H1 (cell line): ENCODE results near the gene SLC24A4. TPM values are rescaled to one million over a fixed set of nuclear protein-coding genes. Genes with fewer than 3 reads are reported as not detected.
A peak's percentile ranks its signal among the peaks of the same experiment; 100 is the strongest.

Source experiments
- CTCF ChIA-PET: fragments of 300-600 bp; sonication (Branson Sonifier 250); formaldehyde crosslinking; loops from one replicate; lab custom pipeline; 2021; ENCODE audit not compliant: partially characterized antibody; lab: Charles Lee
- POLR2A ChIA-PET: fragments of 300-600 bp; sonication (Branson Sonifier 250); formaldehyde crosslinking; loops from one replicate; lab custom pipeline; 2021; ENCODE audit warnings: inconsistent platforms; ENCODE audit not compliant: partially characterized antibody; lab: Charles Lee
- DNase-seq, 2 experiments: peaks; one replicate each; pipeline versions ENCODE4 v3.0.0 to v3.0.0-alpha.2; 2010 to 2022; ENCODE audit warnings: low spot score in 2 of 2, low read depth in 1 of 2, mixed read lengths in 1 of 2
- FAIRE-seq: peaks from 2 replicates; lab custom pipeline; 2011; peaks lifted over from hg19 to GRCh38; lab: Jason Lieb, UNC
- H2AFZ ChIP-seq: 2 replicates; pipeline ENCODE4 v1.8.1; 2012; ENCODE audit warnings: low read length, inconsistent platforms
- H2AK5ac ChIP-seq: 2 replicates; pipeline ENCODE4 v1.6.1; 2013; ENCODE audit warnings: low read depth, low read length
- H2BK120ac ChIP-seq: replicated peaks from 2 replicates; pipeline ENCODE3; 2013; ENCODE audit warnings: low read depth, low read length, inconsistent platforms
- H2BK12ac ChIP-seq: 2 replicates; pipeline ENCODE4 v1.6.1; 2013; ENCODE audit warnings: low read depth, low read length
- H2BK15ac ChIP-seq: 2 replicates; pipeline ENCODE4 v1.6.1; 2013; ENCODE audit warnings: low read length
- H2BK20ac ChIP-seq: 2 replicates; pipeline ENCODE4 v1.6.1; 2013; ENCODE audit warnings: low read length
- H2BK5ac ChIP-seq: 2 replicates; pipeline ENCODE4 v1.6.1; 2013; ENCODE audit warnings: low read depth, low read length
- H3K14ac ChIP-seq: 2 replicates; pipeline ENCODE4 v1.6.1; 2013; ENCODE audit warnings: inconsistent platforms; ENCODE audit not compliant: insufficient read length
- H3K18ac ChIP-seq: 2 replicates; pipeline ENCODE4 v1.6.1; 2013; ENCODE audit warnings: low read length; ENCODE audit errors: extremely low read depth
- H3K23ac ChIP-seq: 2 replicates; pipeline ENCODE4 v1.6.1; 2013; ENCODE audit warnings: inconsistent platforms; ENCODE audit not compliant: insufficient read length
- H3K23me2 ChIP-seq: 2 replicates; pipeline ENCODE4 v1.6.1; 2013; ENCODE audit warnings: low read depth, low read length
- H3K27ac ChIP-seq: 2 replicates; pipeline ENCODE4 v1.6.1; 2011; ENCODE audit warnings: low read depth, low read length, inconsistent platforms
- H3K27me3 ChIP-seq, 4 experiments: replicated peaks in 1 of 4; 1 replicate in 1 of 4; 2 replicates in 3 of 4; pipeline versions ENCODE4 v1.6.1 to v1.8.1; 2011 to 2013; ENCODE audit warnings: low read length in 3 of 4, mild to moderate bottlenecking in 3 of 4, inconsistent platforms in 2 of 4, mixed read lengths in 2 of 4, moderate library complexity in 1 of 4; ENCODE audit not compliant: control insufficient read depth in 3 of 4, insufficient read depth in 3 of 4; ENCODE audit errors: extremely low read depth in 1 of 4
- H3K36me3 ChIP-seq, 4 experiments: 2 replicates each; pipeline versions ENCODE4 v1.6.1 to v1.8.1; 2011 to 2013; ENCODE audit warnings: mild to moderate bottlenecking in 4 of 4, low read length in 3 of 4, moderate library complexity in 2 of 4, control low read depth in 1 of 4, inconsistent platforms in 1 of 4; ENCODE audit not compliant: insufficient read depth in 4 of 4, control insufficient read depth in 2 of 4
- H3K4ac ChIP-seq: replicated peaks from 2 replicates; pipeline ENCODE3; 2013; ENCODE audit warnings: low read length, low read depth, mixed read lengths, inconsistent platforms; ENCODE audit not compliant: insufficient read length
- H3K4me1 ChIP-seq, 4 experiments: replicated peaks in 1 of 4; 1 replicate in 1 of 4; 2 replicates in 3 of 4; pipeline versions ENCODE4 v1.6.1 to v1.8.1; 2011 to 2013; ENCODE audit warnings: low read length in 3 of 4, inconsistent platforms in 2 of 4, mixed read lengths in 1 of 4; ENCODE audit not compliant: insufficient read depth in 4 of 4, control insufficient read depth in 3 of 4
- H3K4me2 ChIP-seq, 2 experiments: 2 replicates each; pipeline versions ENCODE4 v1.6.1 to v1.8.1; 2011 to 2013; ENCODE audit warnings: low read depth in 2 of 2, low read length in 2 of 2, control low read depth in 1 of 2, inconsistent platforms in 1 of 2, mild to moderate bottlenecking in 1 of 2; ENCODE audit not compliant: insufficient read depth in 1 of 2
- H3K4me3 ChIP-seq, 4 experiments: fragments of 200-600, 300-600 bp in 1 of 4; sonication (generic), shearing (Covaris generic), sonication (Bioruptor Twin) in 1 of 4; 2 replicates each; pipeline versions ENCODE4 v1.5.1 to v1.8.1; 2011 to 2016; ENCODE audit warnings: low read length in 4 of 4, low read depth in 3 of 4, control low read depth in 2 of 4, inconsistent platforms in 2 of 4, mild to moderate bottlenecking in 2 of 4, mixed read lengths in 1 of 4, moderate library complexity in 1 of 4; ENCODE audit not compliant: insufficient read depth in 2 of 4; ENCODE audit errors: extremely low read depth in 1 of 4
- H3K56ac ChIP-seq: replicated peaks from 2 replicates; pipeline ENCODE3; 2013; ENCODE audit warnings: low read depth, mild to moderate bottlenecking, mixed read lengths, low read length, inconsistent platforms; ENCODE audit not compliant: insufficient read length
- H3K79me1 ChIP-seq: 2 replicates; pipeline ENCODE4 v1.6.1; 2013; ENCODE audit warnings: low read depth, low read length, control low read depth
- H3K79me2 ChIP-seq, 2 experiments: 2 replicates each; pipeline versions ENCODE4 v1.6.1 to v1.8.1; 2012 to 2013; ENCODE audit warnings: low read length in 2 of 2, mild to moderate bottlenecking in 2 of 2, inconsistent platforms in 1 of 2; ENCODE audit not compliant: insufficient read depth in 2 of 2, control insufficient read depth in 1 of 2
- H3K9ac ChIP-seq, 4 experiments: replicated peaks in 1 of 4; 1 replicate in 1 of 4; 2 replicates in 3 of 4; pipeline versions ENCODE4 v1.6.1 to v1.8.1; 2011 to 2013; ENCODE audit warnings: low read depth in 3 of 4, low read length in 3 of 4, control low read depth in 2 of 4, mild to moderate bottlenecking in 2 of 4, moderate library complexity in 2 of 4, inconsistent platforms in 1 of 4; ENCODE audit errors: extremely low read depth in 1 of 4
- H3K9me3 ChIP-seq, 2 experiments: 2 replicates each; pipeline versions ENCODE4 v1.6.1 to v1.8.1; 2012 to 2013; ENCODE audit warnings: mild to moderate bottlenecking in 2 of 2, moderate library complexity in 2 of 2, control low read depth in 1 of 2, inconsistent platforms in 1 of 2, low read depth in 1 of 2, low read length in 1 of 2, mixed read lengths in 1 of 2; ENCODE audit not compliant: insufficient read depth in 2 of 2
- H4K20me1 ChIP-seq, 2 experiments: replicated peaks in 1 of 2; 2 replicates each; pipeline versions ENCODE3 to v1.8.1; 2011 to 2013; ENCODE audit warnings: inconsistent platforms in 2 of 2, low read length in 2 of 2, mild to moderate bottlenecking in 1 of 2; ENCODE audit not compliant: insufficient read depth in 2 of 2, control insufficient read depth in 1 of 2
- H4K5ac ChIP-seq: 2 replicates; pipeline ENCODE4 v1.6.1; 2013; ENCODE audit warnings: low read length, low read depth, mixed read lengths, inconsistent platforms; ENCODE audit not compliant: insufficient read length
- H4K8ac ChIP-seq: 2 replicates; pipeline ENCODE4 v1.8.0; 2013; ENCODE audit warnings: mild to moderate bottlenecking, moderate library complexity, low read length, inconsistent platforms; ENCODE audit not compliant: insufficient read depth; ENCODE audit errors: extremely low read depth
- H4K91ac ChIP-seq: replicated peaks from 2 replicates; pipeline ENCODE3; 2013; ENCODE audit warnings: low read length, mixed read lengths, inconsistent platforms; ENCODE audit not compliant: insufficient read length
- ASH2L ChIP-seq: fragments of 200-600, 300-600 bp; sonication (generic); IDR thresholded peaks from one replicate; pipeline ENCODE4 v1.7.1; 2017; ENCODE audit warnings: low read length
- BACH1 ChIP-seq: IDR thresholded peaks from 2 replicates; pipeline ENCODE4 v1.6.1; 2012; ENCODE audit warnings: low read length, improper control_type of control experiment
- EZH2 ChIP-seq: fragments of 200-600 bp; sonication (generic); IDR thresholded peaks from 2 replicates; pipeline ENCODE4 v1.7.1; 2012; ENCODE audit warnings: low read depth, mild to moderate bottlenecking, moderate library complexity, low read length, inconsistent platforms; ENCODE audit not compliant: severe bottlenecking
- JUND ChIP-seq: IDR thresholded peaks from 2 replicates; pipeline ENCODE4 v1.6.1; 2011; ENCODE audit warnings: mild to moderate bottlenecking, improper control_type of control experiment, low read length
- MAFK ChIP-seq: IDR thresholded peaks from 2 replicates; pipeline ENCODE4 v1.6.1; 2012; ENCODE audit warnings: low read depth, mild to moderate bottlenecking, improper control_type of control experiment, low read length
- POLR2A ChIP-seq, 2 experiments: IDR thresholded peaks; 1 replicate in 1 of 2; 2 replicates in 1 of 2; pipeline ENCODE4 v1.6.1; 2011; ENCODE audit warnings: low read depth in 2 of 2, low read length in 2 of 2, mild to moderate bottlenecking in 2 of 2; ENCODE audit errors: control extremely low read depth in 1 of 2
- POLR2AphosphoS5 ChIP-seq: IDR thresholded peaks from 2 replicates; pipeline ENCODE4 v1.6.1; 2011; ENCODE audit warnings: low read depth, low read length
- RBBP5 ChIP-seq: IDR thresholded peaks from 2 replicates; pipeline ENCODE4 v1.7.1; 2012; ENCODE audit warnings: low read depth, mild to moderate bottlenecking, inconsistent platforms, low read length, moderate library complexity, borderline replicate concordance
- RNF2 ChIP-seq: fragments of 200-900, 300-1000 bp; sonication (generic); IDR thresholded peaks from 2 replicates; pipeline ENCODE4 v1.7.1; 2016; ENCODE audit warnings: borderline replicate concordance, low read depth, mild to moderate bottlenecking, antibody characterized with exemption, low read length; ENCODE audit not compliant: poor library complexity, severe bottlenecking; ENCODE audit errors: missing control alignments
- RXRA ChIP-seq: IDR thresholded peaks from 2 replicates; pipeline ENCODE4 v1.6.1; 2011; ENCODE audit warnings: low read depth, mild to moderate bottlenecking, low read length, moderate library complexity; ENCODE audit not compliant: insufficient read depth
- SP1 ChIP-seq: IDR thresholded peaks from 2 replicates; pipeline ENCODE4 v1.6.1; 2011; ENCODE audit warnings: low read depth, low read length
- YY1 ChIP-seq: IDR thresholded peaks from 2 replicates; pipeline ENCODE4 v1.6.1; 2011; ENCODE audit warnings: low read depth, mild to moderate bottlenecking, low read length
- WGBS, 2 experiments: shearing (Covaris generic) in 1 of 2; methylation state at CpG; one replicate each; pipeline versions ENCODE4 v1.1.6 to v1.1.7; 2013 to 2015; ENCODE audit warnings: low lambda C conversion rate in 2 of 2, mixed read lengths in 2 of 2, inconsistent platforms in 1 of 2, low coverage in 1 of 2, missing lambda C conversion rate in 1 of 2; ENCODE audit not compliant: insufficient replicate concordance in 2 of 2, insufficient coverage in 1 of 2, insufficient read length in 1 of 2; ENCODE audit errors: extremely low coverage in 1 of 2, missing lambda C conversion rate in 1 of 2; 5-methylcytosine and 5-hydroxymethylcytosine counted together
- polyA plus RNA-seq, 7 experiments: library from polyadenylated mRNA; depleted of rRNA in 3 of 7; stranded (reverse) in 5 of 7; unstranded in 2 of 7; fragments of >200 nt in 5 of 7; fragments of 200-250 nt in 2 of 7; gene quantifications; 1 replicate in 5 of 7; 2 replicates in 1 of 7; 4 replicates in 1 of 7; pipeline versions ENCODE4 v1.2.1 to v1.2.3, GENCODE V29; 2011 to 2013; ENCODE audit warnings: missing spikeins in 2 of 7, mixed read lengths in 2 of 7
- total RNA-seq: library from RNA; stranded (reverse); fragmentation: NEBNext Ultra II Directional; extraction: Animal tissue kit (Norgen Biotek cat#: 25700); gene quantifications from 2 replicates; pipeline ENCODE4 v1.2.1, GENCODE V29; 2021
- TF ChIP-seq, protein P1 (sequence below): IDR thresholded peaks from 2 replicates; pipeline ENCODE4 v1.6.1; 2012; ENCODE audit warnings: low read length, inconsistent platforms

SLC24A4 gene
- total and polyA plus RNA-seq, 2 of the 8 experiments (the other 6 are each of a cell fraction or from before 2014, with no cell fraction given), result 0.27 to 0.89 TPM

DNA sequence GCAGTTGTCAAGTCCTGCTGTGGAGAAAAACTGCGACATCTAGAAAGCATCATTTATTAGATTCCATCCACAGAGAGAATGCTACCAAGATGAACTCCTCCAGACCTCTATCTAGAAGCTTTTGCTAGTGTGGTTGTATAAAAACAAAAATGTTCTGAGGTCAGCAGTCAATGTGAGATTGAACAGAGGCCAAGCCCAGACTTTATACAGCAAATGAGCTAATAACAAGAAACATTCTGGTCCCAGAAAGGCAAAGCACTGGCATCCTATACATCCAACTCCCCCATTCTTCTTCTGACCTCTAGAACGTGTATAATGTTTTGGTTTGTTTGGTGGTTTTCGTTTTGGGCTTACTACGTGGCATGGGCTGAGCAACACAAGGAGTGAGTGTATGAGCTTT is 163.9 kb downstream of the SLC24A4 start:
- H3K56ac ChIP-seq, result no peak overlapping the region
- TF ChIP-seq ASH2L, result no peak
- TF ChIP-seq, protein P1, sequence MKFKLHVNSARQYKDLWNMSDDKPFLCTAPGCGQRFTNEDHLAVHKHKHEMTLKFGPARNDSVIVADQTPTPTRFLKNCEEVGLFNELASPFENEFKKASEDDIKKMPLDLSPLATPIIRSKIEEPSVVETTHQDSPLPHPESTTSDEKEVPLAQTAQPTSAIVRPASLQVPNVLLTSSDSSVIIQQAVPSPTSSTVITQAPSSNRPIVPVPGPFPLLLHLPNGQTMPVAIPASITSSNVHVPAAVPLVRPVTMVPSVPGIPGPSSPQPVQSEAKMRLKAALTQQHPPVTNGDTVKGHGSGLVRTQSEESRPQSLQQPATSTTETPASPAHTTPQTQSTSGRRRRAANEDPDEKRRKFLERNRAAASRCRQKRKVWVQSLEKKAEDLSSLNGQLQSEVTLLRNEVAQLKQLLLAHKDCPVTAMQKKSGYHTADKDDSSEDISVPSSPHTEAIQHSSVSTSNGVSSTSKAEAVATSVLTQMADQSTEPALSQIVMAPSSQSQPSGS, result no peak
- no peak for TF ChIP-seq POLR2A (IDR thresholded peaks at IDR 0.05; ENCODE audit: control extremely low read depth in 1 of 2, low read depth in 2 of 2, low read length in 2 of 2)
- TF ChIP-seq RXRA, result no peak
- TF ChIP-seq SP1, result no peak
- no peak for TF ChIP-seq RNF2
- no peak for TF ChIP-seq BACH1
- TF ChIP-seq POLR2AphosphoS5, result no peak
- TF ChIP-seq YY1, result no peak
- no peak for TF ChIP-seq MAFK
- TF ChIP-seq EZH2, result no peak
- TF ChIP-seq JUND, result no peak
- TF ChIP-seq RBBP5, result no peak
- no peaks in the 10 kb centered on the region for H3K36me3 ChIP-seq
- no peak overlapping the region for H3K14ac ChIP-seq
- no peaks in the 10 kb centered on the region for H3K9me3 ChIP-seq
- no peak overlapping the region for H2BK120ac ChIP-seq
- no peaks in the 10 kb centered on the region for H4K20me1 ChIP-seq
- no peak overlapping the region for H3K4me3 ChIP-seq
- no peak overlapping the region for H3K9ac ChIP-seq
- H2BK5ac ChIP-seq, result no peak overlapping the region
- ChIA-PET POLR2A (no interaction called here), CTCF (interaction anchor here (1.1 kb wide), 1 partner anchor 127 kb away, joined by 4 read pairs; no protein-coding TSS in a partner anchor)
- peaks cover 0 to 2% (median 0%) of the 10 kb centered on the region in 4 experiments; a peak in 3 of 7 replicates for H3K27me3 ChIP-seq
- FAIRE-seq (no peak), DNase-seq (peak in 1 of 2 experiments; percentile 13)
- no peaks in the 10 kb centered on the region for H3K79me1 ChIP-seq
- H3K4me1 ChIP-seq, result peaks cover 0 to 8% (median 0%) of the 10 kb centered on the region in 4 experiments; a peak in 2 of 7 replicates
- WGBS, 2 experiments, result 90% methylated on average over 4 of the region's 4 CpGs; no CpG with 5 or more reads in 1 of the 2 experiments
- no peak overlapping the region for H4K5ac ChIP-seq
- H3K79me2 ChIP-seq, result no peaks in the 10 kb centered on the region
- no peaks in the 10 kb centered on the region for H3K23me2 ChIP-seq
- no peak overlapping the region for H2BK20ac ChIP-seq
- no peak overlapping the region for H4K8ac ChIP-seq
- no peak overlapping the region for H3K4ac ChIP-seq
- no peak overlapping the region for H3K18ac ChIP-seq
- H2BK12ac ChIP-seq, result no peak overlapping the region
- H3K4me2 ChIP-seq, result peak overlapping the region in 1 of 2 experiments; percentile 52; a peak in 1 of 4 replicates
- H4K91ac ChIP-seq, result no peak overlapping the region
- no peak overlapping the region for H3K27ac ChIP-seq
- H2AK5ac ChIP-seq, result no peak overlapping the region
- no peak overlapping the region for H2AFZ ChIP-seq
- no peak overlapping the region for H2BK15ac ChIP-seq
- H3K23ac ChIP-seq, result no peak overlapping the region
